Measurements from ENCODE around the gene EFNA2. TPM values are rescaled to one million over a fixed set of nuclear protein-coding genes. Genes with fewer than 3 reads are reported as not detected.

The EFNA2 gene
- polyA plus RNA-seq, 1 of the 3 experiments (the other 2 are of a cell fraction): 1.1 TPM

DNA sequence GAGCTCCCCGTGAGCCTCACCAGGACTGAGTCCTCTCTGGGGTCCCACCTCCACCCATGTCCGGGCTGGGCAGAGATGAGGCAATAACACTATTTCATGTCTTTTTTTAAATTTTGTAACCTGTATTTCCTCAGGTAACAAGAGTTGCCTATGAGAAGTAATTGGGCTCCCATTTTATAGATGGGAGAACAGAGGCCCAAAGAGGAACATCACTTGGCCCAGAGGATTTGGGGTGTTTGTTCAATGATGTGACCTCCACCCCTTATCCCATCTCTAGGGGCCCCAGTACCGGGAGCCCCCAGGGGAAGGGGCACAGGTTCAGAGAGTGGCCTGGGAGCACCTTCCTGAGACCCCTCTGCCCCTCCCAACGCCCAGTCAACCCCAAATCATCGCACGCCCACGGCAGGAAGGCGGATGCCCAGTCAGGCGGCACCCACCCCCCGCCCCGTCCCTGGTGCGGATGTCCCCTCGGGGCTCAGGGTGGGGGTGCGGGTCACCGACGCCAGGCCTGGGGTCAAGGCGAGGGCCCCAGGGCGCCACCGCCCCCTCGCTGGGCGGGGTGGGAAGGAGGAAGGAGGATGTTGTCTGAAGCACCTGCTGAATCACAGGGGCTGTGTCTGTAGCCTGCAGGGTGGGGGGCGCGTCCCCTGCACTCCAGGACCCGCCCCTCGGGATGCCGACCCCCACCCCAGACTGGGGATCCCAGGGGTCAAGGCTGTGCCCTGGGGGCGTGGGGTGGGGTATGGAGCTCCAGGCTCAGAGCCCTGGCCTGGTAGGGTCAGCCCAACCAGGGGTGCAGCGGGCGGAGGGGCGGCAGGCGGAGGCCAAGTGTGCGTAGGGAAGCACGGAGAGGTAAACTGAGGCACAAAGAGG is 25.6 kb upstream of the EFNA2 start (continued):
- TF ChIP-seq, protein P1, sequence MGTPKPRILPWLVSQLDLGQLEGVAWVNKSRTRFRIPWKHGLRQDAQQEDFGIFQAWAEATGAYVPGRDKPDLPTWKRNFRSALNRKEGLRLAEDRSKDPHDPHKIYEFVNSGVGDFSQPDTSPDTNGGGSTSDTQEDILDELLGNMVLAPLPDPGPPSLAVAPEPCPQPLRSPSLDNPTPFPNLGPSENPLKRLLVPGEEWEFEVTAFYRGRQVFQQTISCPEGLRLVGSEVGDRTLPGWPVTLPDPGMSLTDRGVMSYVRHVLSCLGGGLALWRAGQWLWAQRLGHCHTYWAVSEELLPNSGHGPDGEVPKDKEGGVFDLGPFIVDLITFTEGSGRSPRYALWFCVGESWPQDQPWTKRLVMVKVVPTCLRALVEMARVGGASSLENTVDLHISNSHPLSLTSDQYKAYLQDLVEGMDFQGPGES (IDR thresholded peaks at IDR 0.05; ENCODE audit: low read depth, low read length): no peak
- TF ChIP-seq MEF2A (IDR thresholded peaks at IDR 0.05; ENCODE audit: borderline replicate concordance, low read depth) (no peak), TEAD4 (IDR thresholded peaks at IDR 0.05; ENCODE audit: borderline replicate concordance, insufficient read depth) (0 out of 2 replicates have a peak, but pooled peaks have one; percentile 3)

DNA sequence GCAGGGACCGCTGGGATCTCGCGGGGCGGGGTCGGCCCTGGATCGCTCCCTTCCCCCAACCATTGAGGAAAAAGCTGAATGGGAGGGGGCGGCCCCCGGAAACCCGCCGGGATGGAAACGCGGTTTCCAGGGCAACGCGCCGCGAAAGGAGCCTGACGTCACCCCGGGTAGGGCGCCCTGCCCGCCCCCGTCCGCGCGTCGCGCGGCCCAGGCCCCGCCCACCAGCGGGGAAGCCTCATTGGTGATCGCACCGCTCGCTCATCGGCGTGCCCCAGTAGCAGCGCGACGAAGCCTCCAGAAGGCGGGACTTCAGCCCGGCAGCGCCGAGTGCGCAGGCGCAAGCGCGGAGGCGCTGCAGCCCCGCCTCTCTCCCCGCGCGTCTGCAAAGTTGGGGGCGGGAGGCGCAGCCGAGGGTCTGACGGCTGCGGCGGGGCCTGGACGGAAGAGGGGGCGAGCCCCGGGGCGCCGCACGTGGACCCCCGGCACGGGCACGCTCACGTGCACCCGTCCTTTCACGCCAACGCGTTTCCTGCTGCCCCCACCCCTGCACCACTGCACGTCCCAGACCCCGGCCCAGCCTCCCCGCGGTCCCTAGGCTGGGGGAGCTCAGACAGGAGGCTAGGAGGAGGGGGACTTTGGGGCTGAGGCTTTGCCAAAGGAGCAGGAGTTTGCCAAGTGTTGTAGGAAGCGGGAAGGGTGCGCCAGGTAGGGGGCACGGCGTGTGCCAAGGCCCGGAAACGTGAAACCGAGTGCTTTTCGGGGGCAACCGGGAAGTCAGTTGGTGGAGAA is 24.7 kb upstream of the EFNA2 start:
- peaks cover 50% of the 10 kb centered on the region for H3F3A ChIP-seq (replicated peaks; ENCODE audit: insufficient read depth)
- peaks cover 15 to 27% of the 10 kb centered on the region in 2 experiments for H3K36me3 ChIP-seq (replicated peaks in 1 of 2; ENCODE audit: control insufficient read depth in 1 of 2, insufficient read depth in 2 of 2, low read length in 1 of 2)
- peaks cover 37% of the 10 kb centered on the region for H3K79me2 ChIP-seq (ENCODE audit: insufficient read depth)
- peak; percentile 97 for DNase-seq
- peak overlapping the region; percentile 100 for H3K4me2 ChIP-seq
- peaks cover 54 to 55% of the 10 kb centered on the region in 2 experiments for H3K4me1 ChIP-seq (ENCODE audit: control insufficient read depth in 1 of 2, insufficient read depth in 2 of 2, low read depth in 1 of 2, low read length in 1 of 2)
- H3K9ac ChIP-seq: peak overlapping the region; percentile 96
- peaks cover 30% of the 10 kb centered on the region for H4K20me1 ChIP-seq (ENCODE audit: insufficient read depth)
- CTCF ChIA-PET: interaction anchor here (0.6 to 18.6 kb wide), 5 partner anchors 8 to 54 kb away, joined by 3 to 594 read pairs (median 3); partner anchors contain the start of genes ATP5F1D, CIRBP and MIDN
- 2% methylated on average over 45 of the region's 83 CpGs for WGBS (ENCODE audit: low lambda C conversion rate)
- no peaks in the 10 kb centered on the region for H3K9me3 ChIP-seq
- 0 out of 2 replicates have a peak overlapping the region, but pooled peaks have one; percentile 51 for H2AFZ ChIP-seq (ENCODE audit: low read depth)
- peak overlapping the region; percentile 89 to 92 for H3K27ac ChIP-seq (ENCODE audit: low read depth in 2 of 2, low read length in 1 of 2)
- peak overlapping the region; percentile 72 to 86 for H3K4me3 ChIP-seq (ENCODE audit: low read depth in 2 of 2, low read length in 1 of 2)
- H3K27me3 ChIP-seq (ENCODE audit: insufficient read depth): no peaks in the 10 kb centered on the region
- POLR2A ChIA-PET: interaction anchor here (0.8 to 4.8 kb wide), 5 partner anchors 8 to 17 kb away, joined by 3 to 34 read pairs (median 7); partner anchors contain the start of gene CIRBP
- no peaks in the 10 kb centered on the region for H3K9me2 ChIP-seq
- TF ChIP-seq, protein P2, sequence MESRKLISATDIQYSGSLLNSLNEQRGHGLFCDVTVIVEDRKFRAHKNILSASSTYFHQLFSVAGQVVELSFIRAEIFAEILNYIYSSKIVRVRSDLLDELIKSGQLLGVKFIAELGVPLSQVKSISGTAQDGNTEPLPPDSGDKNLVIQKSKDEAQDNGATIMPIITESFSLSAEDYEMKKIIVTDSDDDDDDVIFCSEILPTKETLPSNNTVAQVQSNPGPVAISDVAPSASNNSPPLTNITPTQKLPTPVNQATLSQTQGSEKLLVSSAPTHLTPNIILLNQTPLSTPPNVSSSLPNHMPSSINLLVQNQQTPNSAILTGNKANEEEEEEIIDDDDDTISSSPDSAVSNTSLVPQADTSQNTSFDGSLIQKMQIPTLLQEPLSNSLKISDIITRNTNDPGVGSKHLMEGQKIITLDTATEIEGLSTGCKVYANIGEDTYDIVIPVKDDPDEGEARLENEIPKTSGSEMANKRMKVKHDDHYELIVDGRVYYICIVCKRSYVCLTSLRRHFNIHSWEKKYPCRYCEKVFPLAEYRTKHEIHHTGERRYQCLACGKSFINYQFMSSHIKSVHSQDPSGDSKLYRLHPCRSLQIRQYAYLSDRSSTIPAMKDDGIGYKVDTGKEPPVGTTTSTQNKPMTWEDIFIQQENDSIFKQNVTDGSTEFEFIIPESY (IDR thresholded peaks at IDR 0.05; ENCODE audit: borderline replicate concordance, low read depth): no peak
- TF ChIP-seq, protein P3, sequence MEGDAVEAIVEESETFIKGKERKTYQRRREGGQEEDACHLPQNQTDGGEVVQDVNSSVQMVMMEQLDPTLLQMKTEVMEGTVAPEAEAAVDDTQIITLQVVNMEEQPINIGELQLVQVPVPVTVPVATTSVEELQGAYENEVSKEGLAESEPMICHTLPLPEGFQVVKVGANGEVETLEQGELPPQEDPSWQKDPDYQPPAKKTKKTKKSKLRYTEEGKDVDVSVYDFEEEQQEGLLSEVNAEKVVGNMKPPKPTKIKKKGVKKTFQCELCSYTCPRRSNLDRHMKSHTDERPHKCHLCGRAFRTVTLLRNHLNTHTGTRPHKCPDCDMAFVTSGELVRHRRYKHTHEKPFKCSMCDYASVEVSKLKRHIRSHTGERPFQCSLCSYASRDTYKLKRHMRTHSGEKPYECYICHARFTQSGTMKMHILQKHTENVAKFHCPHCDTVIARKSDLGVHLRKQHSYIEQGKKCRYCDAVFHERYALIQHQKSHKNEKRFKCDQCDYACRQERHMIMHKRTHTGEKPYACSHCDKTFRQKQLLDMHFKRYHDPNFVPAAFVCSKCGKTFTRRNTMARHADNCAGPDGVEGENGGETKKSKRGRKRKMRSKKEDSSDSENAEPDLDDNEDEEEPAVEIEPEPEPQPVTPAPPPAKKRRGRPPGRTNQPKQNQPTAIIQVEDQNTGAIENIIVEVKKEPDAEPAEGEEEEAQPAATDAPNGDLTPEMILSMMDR (IDR thresholded peaks at IDR 0.05): no peak
- no peak for TF ChIP-seq SMC3 (IDR thresholded peaks at IDR 0.05; ENCODE audit: low read depth, low read length)
- TF ChIP-seq, protein P4, sequence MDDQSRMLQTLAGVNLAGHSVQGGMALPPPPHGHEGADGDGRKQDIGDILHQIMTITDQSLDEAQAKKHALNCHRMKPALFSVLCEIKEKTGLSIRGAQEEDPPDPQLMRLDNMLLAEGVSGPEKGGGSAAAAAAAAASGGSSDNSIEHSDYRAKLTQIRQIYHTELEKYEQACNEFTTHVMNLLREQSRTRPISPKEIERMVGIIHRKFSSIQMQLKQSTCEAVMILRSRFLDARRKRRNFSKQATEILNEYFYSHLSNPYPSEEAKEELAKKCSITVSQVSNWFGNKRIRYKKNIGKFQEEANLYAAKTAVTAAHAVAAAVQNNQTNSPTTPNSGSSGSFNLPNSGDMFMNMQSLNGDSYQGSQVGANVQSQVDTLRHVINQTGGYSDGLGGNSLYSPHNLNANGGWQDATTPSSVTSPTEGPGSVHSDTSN (IDR thresholded peaks at IDR 0.05): peak; percentile 99
- no peak for TF ChIP-seq FOXM1 (IDR thresholded peaks at IDR 0.05; ENCODE audit: low read depth)
- TF ChIP-seq RFX5 (IDR thresholded peaks at IDR 0.05; ENCODE audit: low read length): no peak
- no peak for TF ChIP-seq FOSL2 (IDR thresholded peaks at IDR 0.05; ENCODE audit: borderline replicate concordance, low read depth)
- 0 out of 2 replicates have a peak, but pooled peaks have one; percentile 13 for TF ChIP-seq ELF1 (IDR thresholded peaks at IDR 0.05)
- peak; percentile 21; the same call in 1 of the 2 replicates for TF ChIP-seq POLR2AphosphoS5 (IDR thresholded peaks at IDR 0.05; ENCODE audit: low read depth, low read length)
- TF ChIP-seq CHD2 (IDR thresholded peaks at IDR 0.05; ENCODE audit: low read length, partially characterized antibody): peak; percentile 63
- TF ChIP-seq EP300 (IDR thresholded peaks at IDR 0.05; ENCODE audit: borderline replicate concordance in 1 of 2, low read depth in 1 of 2, low read length in 1 of 2): no peak
- TF ChIP-seq EZH2phosphoT487 (IDR thresholded peaks at IDR 0.05; ENCODE audit: borderline replicate concordance, low read depth): no peak
- no peak for TF ChIP-seq RXRA (IDR thresholded peaks at IDR 0.05; ENCODE audit: borderline replicate concordance, low read depth)
- TF ChIP-seq JUND (IDR thresholded peaks at IDR 0.05): no peak
- TF ChIP-seq, protein P5, sequence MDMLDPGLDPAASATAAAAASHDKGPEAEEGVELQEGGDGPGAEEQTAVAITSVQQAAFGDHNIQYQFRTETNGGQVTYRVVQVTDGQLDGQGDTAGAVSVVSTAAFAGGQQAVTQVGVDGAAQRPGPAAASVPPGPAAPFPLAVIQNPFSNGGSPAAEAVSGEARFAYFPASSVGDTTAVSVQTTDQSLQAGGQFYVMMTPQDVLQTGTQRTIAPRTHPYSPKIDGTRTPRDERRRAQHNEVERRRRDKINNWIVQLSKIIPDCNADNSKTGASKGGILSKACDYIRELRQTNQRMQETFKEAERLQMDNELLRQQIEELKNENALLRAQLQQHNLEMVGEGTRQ (IDR thresholded peaks at IDR 0.05; ENCODE audit: borderline replicate concordance, low read depth, low read length): no peak
- TF ChIP-seq GABPA (IDR thresholded peaks at IDR 0.05; ENCODE audit: low read depth): peak; percentile 41; the same call in 1 of the 2 replicates
- TF ChIP-seq RCOR1 (IDR thresholded peaks at IDR 0.05; ENCODE audit: low read length): no peak

Measured in SK-N-SH (cell line).